HL-60 (cell line): ENCODE data around the gene ENOX1.
A peak's percentile ranks its signal among the peaks of the same experiment; 100 is the strongest.

Experiments
- DNase-seq, 2 experiments: peaks; one replicate each; pipeline ENCODE4 v3.0.0-alpha.2; 2010 to 2020; ENCODE audit warnings: low read depth in 1 of 2, low spot score in 1 of 2
- H3K27ac ChIP-seq: fragments of 250-450 bp; sonication (Bioruptor Pico); replicated peaks from 2 replicates; pipeline ENCODE4 v1.5.1; 2020; ENCODE audit warnings: mild to moderate bottlenecking, moderate library complexity
- H3K27me3 ChIP-seq: fragments of 250-450 bp; sonication (Bioruptor Pico); 2 replicates; pipeline ENCODE4 v1.5.1; 2021; ENCODE audit warnings: mild to moderate bottlenecking, moderate library complexity; ENCODE audit not compliant: insufficient read depth, poor library complexity, severe bottlenecking
- H3K4me3 ChIP-seq: replicated peaks from 2 replicates; pipeline ENCODE4 v1.5.1; 2011; ENCODE audit warnings: mild to moderate bottlenecking, control low read depth, low read length; ENCODE audit not compliant: insufficient read depth
- CTCF ChIP-seq: IDR thresholded peaks from one replicate; pipeline ENCODE4 v1.5.1; 2011; ENCODE audit warnings: low read length, control low read depth, inconsistent platforms; ENCODE audit not compliant: insufficient read depth
- GABPA ChIP-seq: IDR thresholded peaks from 2 replicates; pipeline ENCODE4 v1.6.1; 2012; ENCODE audit warnings: low read depth
- POLR2AphosphoS5 ChIP-seq: IDR thresholded peaks from 2 replicates; pipeline ENCODE4 v1.6.1; 2012; ENCODE audit warnings: low read depth
- REST ChIP-seq: IDR thresholded peaks from 2 replicates; pipeline ENCODE4 v1.6.1; 2012; ENCODE audit warnings: low read depth; ENCODE audit not compliant: insufficient replicate concordance
- SPI1 ChIP-seq: IDR thresholded peaks from 2 replicates; pipeline ENCODE4 v1.6.1; 2012; ENCODE audit warnings: low read depth, mild to moderate bottlenecking, borderline replicate concordance

ENOX1 gene

GRCh38 chr13:43749503-43749902 lies 37.3 kb downstream of the ENOX1 start:
- Histone ChIP-seq H3K27me3 (peaks cover 5% of the 10 kb centered on the region), H3K4me3 (no peak overlapping the region), H3K27ac (no peak overlapping the region)
- TF ChIP-seq SPI1 (no peak), CTCF (no peak), REST (no peak), GABPA (no peak), POLR2AphosphoS5 (no peak)
- DNase-seq = no peak

GRCh38 chr13:43744261-43745031 lies 42.3 kb downstream of the ENOX1 start:
- Histone ChIP-seq H3K27me3 (peaks cover 5% of the 10 kb centered on the region), H3K4me3 (no peak overlapping the region), H3K27ac (no peak overlapping the region)
- DNase-seq = no peak
- TF ChIP-seq SPI1 (no peak), REST (peak; percentile 88), GABPA (no peak)

- DNase-seq = no peak
- TF ChIP-seq GABPA (no peak), CTCF (no peak), POLR2AphosphoS5 (no peak), SPI1 (no peak)
- Histone ChIP-seq H3K27ac (no peak overlapping the region), H3K4me3 (no peak overlapping the region), H3K27me3 (peaks cover 3% of the 10 kb centered on the region)
Observed at GRCh38 chr13:43742911-43743310, 43.9 kb downstream of the ENOX1 start.

GRCh38 chr13:43737392-43737923 lies 49.3 kb downstream of the ENOX1 start:
- TF ChIP-seq REST = no peak
- Histone ChIP-seq H3K27ac (no peak overlapping the region), H3K4me3 (no peak overlapping the region), H3K27me3 (no peaks in the 10 kb centered on the region)
- no peak for DNase-seq
